Central memory CD8-positive, alpha-beta T cell (primary cell): Measurements from ENCODE around the gene DNLZ.
"Not testable (repeated sequence)": the region's sequence is repeated elsewhere in the genome, so short reads cannot be mapped to it uniquely, and the experiment has no call there.

Experiments used
- ATAC-seq: fragments of 150-1000 bp; cut with Tn5 transposase; replicated peaks from 2 replicates; pipeline ENCODE4 v1.10.0; 2022; ENCODE audit warnings: mild to moderate bottlenecking, moderate FRiP score, moderate number of reproducible peaks; ENCODE audit not compliant: poor library complexity, severe bottlenecking; ENCODE audit errors: extremely low read depth
- DNase-seq, 2 donors: peaks; one replicate each; pipeline ENCODE4 v3.0.0; 2021; ENCODE audit warnings: low spot score in 2 of 2
- H3K27ac Mint-ChIP-seq: one replicate; pipeline ENCODE4 v1.8.0; 2022; ENCODE audit warnings: low read depth, mild to moderate bottlenecking, moderate library complexity, mixed read lengths
- H3K27me3 Mint-ChIP-seq: one replicate; pipeline ENCODE4 v1.8.0; 2022; ENCODE audit warnings: mixed read lengths
- H3K36me3 Mint-ChIP-seq: one replicate; pipeline ENCODE4 v1.8.0; 2022; ENCODE audit warnings: mild to moderate bottlenecking, moderate library complexity, mixed read lengths; ENCODE audit not compliant: insufficient read depth
- H3K4me1 Mint-ChIP-seq: one replicate; pipeline ENCODE4 v1.8.0; 2022; ENCODE audit warnings: mixed read lengths
- H3K4me3 Mint-ChIP-seq: one replicate; pipeline ENCODE4 v1.8.0; 2022; ENCODE audit warnings: mild to moderate bottlenecking, moderate library complexity, mixed read lengths
- H3K9me3 Mint-ChIP-seq: one replicate; pipeline ENCODE4 v1.8.0; 2022; ENCODE audit warnings: mixed read lengths

The DNLZ gene

DNA sequence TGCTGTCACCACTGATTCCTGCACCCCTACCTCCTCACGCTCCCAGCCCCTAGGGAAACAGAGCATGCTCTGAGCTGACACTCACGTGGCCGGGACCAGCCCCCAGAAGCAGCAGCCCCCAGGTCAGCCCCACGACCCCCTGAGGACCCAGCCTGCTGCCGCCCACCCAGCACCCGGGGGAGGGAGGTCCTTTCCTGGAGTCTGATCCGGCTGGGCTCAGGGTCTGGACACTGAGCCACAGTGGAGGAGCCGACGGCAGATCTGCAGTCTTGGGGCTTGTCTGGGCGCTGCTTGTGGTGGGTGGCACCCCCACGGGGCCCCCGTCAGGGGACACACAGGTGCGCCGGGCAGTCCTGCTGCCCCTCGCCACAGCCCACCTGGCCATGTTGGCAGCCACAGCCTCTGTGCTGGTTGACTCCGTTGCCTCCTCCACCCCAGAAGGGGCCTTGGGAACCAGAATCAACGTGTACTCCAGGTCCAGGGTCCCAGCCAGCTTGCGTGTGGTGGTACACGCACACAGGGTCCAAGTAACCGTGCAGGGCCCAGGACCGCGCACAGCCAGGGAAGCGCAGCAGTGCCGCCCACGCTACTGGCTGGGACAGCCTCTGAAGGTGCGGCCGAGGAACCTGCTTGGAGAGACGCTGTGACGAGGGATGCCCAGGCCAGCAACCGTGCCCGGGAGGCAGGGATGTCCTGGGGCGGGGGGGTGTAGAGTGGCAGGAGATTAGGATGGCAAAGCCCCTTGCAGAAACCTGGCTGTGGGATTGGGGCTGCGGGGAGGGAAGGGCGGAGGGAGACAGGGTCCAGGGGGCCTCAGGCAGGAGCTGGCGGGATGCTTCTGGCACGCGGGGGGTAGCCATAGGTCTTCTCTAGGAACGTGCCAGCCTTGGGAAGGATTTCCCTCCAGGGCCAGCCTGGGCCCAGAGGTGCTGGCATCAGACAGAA is 3.5 kb downstream of the DNLZ start:
- H3K36me3 Mint-ChIP-seq = peaks cover 9% of the 10 kb centered on the region
- ATAC-seq (no peak), DNase-seq (no peak)
- no peaks in the 10 kb centered on the region for H3K9me3 Mint-ChIP-seq
- H3K4me1 Mint-ChIP-seq = peaks cover 5% of the 10 kb centered on the region
- no peak overlapping the region for H3K4me3 Mint-ChIP-seq
- no peaks in the 10 kb centered on the region for H3K27me3 Mint-ChIP-seq
- H3K27ac Mint-ChIP-seq = no peak overlapping the region

DNA sequence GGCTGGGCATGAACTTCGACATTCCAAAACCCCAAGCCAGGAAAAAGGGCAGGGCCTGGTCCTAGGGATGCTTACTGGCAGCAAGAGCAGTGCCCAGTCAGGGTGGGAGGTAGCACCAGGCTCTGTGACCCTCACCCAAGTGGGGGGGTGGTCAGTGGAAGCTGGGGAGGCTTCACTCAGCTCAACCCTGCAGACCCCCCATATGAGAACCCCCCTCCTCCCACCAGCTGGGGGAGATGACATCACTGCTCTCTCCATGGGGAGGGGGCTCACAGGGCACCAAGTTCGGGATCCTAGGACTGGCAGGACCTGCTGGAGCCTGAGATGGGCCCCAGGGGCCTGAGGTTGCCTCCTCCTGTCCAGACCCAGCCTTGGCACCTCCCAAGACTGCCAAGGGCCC is 4.7 kb downstream of the DNLZ start:
- Mint-ChIP-seq H3K4me1 (peaks cover 5% of the 10 kb centered on the region), H3K4me3 (no peak overlapping the region), H3K36me3 (peaks cover 7% of the 10 kb centered on the region), H3K27ac (no peak overlapping the region), H3K27me3 (no peaks in the 10 kb centered on the region), H3K9me3 (no peaks in the 10 kb centered on the region)
- DNase-seq = no peak
- no peak for ATAC-seq

DNA sequence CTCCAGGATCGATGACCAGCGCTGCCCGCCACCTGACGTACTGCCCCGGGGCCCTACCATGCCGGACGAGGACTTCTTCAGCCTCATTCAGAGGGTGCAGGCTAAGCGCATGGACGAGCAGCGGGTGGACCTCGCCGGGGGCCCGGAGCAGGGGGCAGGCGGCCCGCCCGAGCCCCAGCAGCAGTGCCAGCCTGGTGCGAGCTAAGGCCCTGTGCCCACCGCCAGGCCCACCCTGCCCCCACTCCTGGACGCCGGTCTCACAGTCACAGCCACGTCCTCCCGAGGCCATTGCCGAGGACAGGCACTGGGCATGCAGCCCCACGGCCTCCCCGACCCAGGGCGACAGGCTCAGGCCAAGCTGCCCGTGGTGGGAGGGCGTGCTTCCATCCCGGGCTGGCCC is 5.5 kb downstream of the DNLZ start:
- Mint-ChIP-seq H3K4me3 (no peak overlapping the region), H3K36me3 (peaks cover 7% of the 10 kb centered on the region), H3K9me3 (no peaks in the 10 kb centered on the region), H3K27ac (no peak overlapping the region), H3K4me1 (peaks cover 5% of the 10 kb centered on the region), H3K27me3 (no peaks in the 10 kb centered on the region)
- ATAC-seq (no peak), DNase-seq (no peak)

DNA sequence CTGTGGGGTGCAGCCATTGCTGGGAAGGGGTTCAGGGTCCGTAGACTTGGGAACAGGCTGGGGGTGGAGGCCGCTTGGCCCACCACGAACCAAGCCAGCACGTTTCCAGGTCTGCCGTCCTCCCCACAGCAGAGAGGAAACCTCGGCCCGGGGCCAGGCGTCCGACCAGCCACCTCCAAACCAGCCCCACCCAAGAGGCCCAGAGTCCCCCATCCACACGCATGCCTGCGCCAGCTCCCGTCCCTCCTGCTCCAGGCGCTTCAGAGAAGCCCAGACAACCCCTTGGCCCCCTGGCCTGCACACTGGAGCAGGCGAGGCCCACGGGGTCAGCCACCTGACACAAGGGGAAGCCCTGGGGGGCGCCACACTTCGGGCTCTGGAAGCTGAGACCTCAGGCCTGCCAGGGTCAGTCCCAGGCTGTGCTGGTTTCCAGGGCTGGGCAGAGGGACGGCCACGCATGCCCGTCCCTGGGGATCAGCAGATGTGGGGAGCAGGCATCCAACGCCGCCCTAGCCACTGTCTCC is 6.3 kb downstream of the DNLZ start:
- DNase-seq (no peak), ATAC-seq (no peak)
- H3K27ac Mint-ChIP-seq = no peak overlapping the region
- peaks cover under 1% of the 10 kb centered on the region for H3K4me1 Mint-ChIP-seq
- no peak overlapping the region for H3K4me3 Mint-ChIP-seq
- H3K27me3 Mint-ChIP-seq = no peaks in the 10 kb centered on the region
- peaks cover 3% of the 10 kb centered on the region for H3K36me3 Mint-ChIP-seq
- no peaks in the 10 kb centered on the region for H3K9me3 Mint-ChIP-seq

DNA sequence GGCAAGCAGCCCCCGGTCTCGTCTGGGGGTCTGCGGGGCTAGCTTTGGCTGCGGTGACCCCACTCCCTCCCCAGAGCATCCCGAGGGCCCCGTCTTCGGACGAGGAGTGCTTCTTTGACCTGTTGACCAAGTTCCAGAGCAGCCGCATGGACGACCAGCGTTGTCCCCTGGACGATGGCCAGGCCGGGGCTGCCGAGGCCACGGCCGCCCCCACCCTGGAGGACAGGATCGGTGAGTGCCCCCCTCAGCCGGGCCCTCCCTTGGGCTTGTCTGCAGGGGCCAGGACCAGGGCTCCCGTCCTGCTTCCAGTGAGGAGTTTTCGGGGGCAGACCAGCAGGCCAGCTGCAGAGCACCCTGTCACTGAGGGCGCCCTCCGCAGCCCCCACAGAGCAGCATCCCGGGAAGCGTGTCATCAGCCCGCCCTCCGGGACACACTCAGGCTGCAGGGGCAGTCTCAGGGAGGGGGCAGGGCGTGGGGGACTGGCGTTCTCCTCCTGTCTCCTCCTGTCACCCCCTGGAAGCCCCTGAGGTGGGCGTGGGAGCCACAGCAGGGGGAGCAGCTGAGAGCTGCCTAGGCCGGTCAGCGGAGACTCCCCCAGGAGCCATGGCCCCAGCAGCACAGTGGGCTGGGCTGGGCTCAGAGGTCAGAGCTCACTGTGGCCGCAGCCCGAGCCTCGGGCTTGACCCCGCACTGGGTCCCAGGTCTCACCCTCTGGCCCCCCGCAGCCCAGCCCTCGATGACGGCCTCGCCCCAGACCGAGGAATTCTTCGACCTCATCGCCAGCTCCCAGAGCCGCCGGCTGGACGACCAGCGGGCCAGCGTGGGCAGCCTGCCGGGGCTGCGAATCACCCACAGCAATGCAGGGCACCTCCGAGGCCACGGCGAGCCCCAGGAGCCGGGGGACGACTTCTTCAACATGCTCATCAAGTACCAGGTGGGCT is 7.7 kb downstream of the DNLZ start:
- Mint-ChIP-seq H3K9me3 (no peaks in the 10 kb centered on the region), H3K27me3 (no peaks in the 10 kb centered on the region), H3K27ac (no peak overlapping the region), H3K4me3 (no peak overlapping the region), H3K36me3 (peaks cover 3% of the 10 kb centered on the region), H3K4me1 (no peaks in the 10 kb centered on the region)
- ATAC-seq (no peak), DNase-seq (no peak)

DNA sequence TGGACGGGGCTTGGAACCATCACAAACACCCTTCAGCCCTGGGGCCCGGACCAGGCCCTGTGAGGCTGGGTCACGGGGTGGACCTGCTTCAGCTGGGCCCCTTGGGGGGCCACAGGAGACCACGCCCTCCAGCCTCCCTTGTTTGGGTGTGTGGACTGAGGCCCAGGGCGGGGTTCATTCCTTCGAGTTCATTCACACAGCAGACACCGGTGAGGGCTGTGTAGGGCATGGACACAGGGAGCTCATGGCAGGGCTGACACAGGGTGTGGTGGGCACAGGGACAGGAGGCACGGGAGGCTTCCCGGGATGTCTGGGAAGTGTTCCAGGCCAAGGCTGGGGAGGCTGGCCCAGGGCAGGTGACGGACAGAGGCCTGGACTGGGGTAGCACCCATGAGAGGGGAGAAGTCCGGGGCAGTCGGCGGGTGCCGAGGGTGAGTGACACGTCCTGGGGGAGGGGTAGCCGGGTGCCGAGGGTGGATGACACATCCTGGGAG is 8.9 kb downstream of the DNLZ start:
- H3K27me3 Mint-ChIP-seq = no peaks in the 10 kb centered on the region
- H3K27ac Mint-ChIP-seq = no peak overlapping the region
- no peaks in the 10 kb centered on the region for H3K4me1 Mint-ChIP-seq
- no peak overlapping the region for H3K4me3 Mint-ChIP-seq
- no peak for DNase-seq
- H3K36me3 Mint-ChIP-seq = peaks cover 1% of the 10 kb centered on the region
- ATAC-seq = no peak
- H3K9me3 Mint-ChIP-seq = no peaks in the 10 kb centered on the region

DNA sequence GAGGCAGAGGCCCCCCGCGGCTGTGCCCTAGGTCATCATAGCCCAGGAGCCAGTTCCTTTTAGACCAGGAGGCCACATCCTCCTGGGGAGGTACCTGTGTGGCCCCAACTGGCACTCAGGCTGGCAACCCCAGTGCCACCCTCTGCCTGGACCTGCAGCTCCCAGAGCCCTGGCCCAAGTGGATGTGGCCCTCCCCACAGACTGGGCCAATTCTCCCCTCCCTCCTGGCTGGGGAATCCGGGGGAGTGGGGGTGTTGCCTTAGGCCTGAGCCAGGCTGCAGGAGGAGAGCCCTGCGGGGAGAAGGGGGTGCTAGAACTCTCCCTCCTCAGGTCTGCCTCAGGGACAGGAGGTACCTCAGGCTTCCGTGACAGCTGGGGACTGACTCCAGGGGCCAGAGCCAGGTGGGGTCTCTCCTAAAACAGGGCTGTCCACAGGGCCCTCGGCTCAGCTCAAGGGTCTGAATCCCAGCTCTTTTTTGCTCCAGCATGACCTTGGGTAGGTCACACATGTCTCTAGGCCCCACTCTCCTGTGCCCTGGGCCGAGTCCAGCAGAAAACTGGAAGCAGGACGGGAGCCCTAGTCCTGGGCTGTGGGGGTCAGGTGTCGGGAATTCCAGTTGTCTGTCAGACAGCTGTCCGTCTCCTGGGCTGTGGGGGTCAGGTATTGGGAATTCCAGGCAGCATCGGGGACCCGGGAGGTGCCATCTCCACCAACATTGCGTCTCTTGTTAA is 9.6 kb downstream of the DNLZ start:
- Mint-ChIP-seq H3K27me3 (no peaks in the 10 kb centered on the region), H3K9me3 (no peaks in the 10 kb centered on the region), H3K36me3 (peaks cover 1% of the 10 kb centered on the region), H3K4me1 (no peaks in the 10 kb centered on the region), H3K4me3 (no peak overlapping the region), H3K27ac (no peak overlapping the region)
- ATAC-seq = no peak
- DNase-seq = no peak

DNA sequence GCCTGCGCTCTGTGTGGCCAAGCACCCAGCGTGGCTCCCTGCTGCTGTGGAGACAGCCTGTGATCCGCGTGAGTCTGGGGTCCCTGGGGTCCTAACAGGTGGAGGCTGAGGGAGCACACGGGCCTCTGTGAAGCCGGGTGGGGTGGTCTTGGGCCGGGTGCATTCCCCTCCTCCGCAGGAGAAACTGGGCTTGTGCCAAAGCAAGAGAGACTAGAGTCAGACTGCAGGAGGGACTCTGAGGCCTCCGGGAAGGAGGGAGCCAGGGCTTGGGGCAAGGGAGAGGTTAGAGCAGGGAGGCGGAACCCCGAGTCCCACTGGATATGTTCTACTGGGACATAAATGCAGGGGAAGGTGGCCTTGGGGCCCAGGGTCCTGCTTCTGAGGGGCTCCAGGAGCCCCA is 10.5 kb downstream of the DNLZ start:
- Mint-ChIP-seq H3K36me3 (peaks cover 1% of the 10 kb centered on the region), H3K27me3 (no peaks in the 10 kb centered on the region), H3K9me3 (no peaks in the 10 kb centered on the region), H3K4me3 (no peak overlapping the region), H3K4me1 (no peaks in the 10 kb centered on the region), H3K27ac (no peak overlapping the region)
- ATAC-seq (no peak), DNase-seq (no peak)

DNA sequence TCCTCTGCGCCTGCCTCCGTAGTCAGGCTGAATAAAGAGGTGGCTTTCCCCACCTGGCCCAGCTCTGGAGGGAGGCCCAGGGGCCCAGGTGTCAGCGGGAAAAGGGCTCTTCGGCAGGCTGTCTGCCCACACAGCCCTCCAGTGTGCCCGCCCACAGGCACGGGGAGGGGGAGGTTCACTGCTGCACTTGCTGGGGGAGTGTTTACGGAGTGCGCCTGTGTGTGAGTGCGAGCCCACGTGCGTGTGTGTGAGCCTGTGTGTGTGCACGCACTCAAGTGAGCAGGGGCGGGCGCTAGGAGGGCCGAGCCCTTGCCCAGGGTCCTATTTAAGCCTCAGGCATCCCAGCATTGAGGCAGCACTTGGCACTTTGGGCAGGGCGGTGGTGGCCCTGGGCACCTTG is 10.9 kb downstream of the DNLZ start:
- no peaks in the 10 kb centered on the region for H3K27me3 Mint-ChIP-seq
- ATAC-seq = no peak
- DNase-seq = no peak
- peaks cover 1% of the 10 kb centered on the region for H3K36me3 Mint-ChIP-seq
- no peak overlapping the region for H3K27ac Mint-ChIP-seq
- H3K4me1 Mint-ChIP-seq = no peaks in the 10 kb centered on the region
- H3K9me3 Mint-ChIP-seq = no peaks in the 10 kb centered on the region
- no peak overlapping the region for H3K4me3 Mint-ChIP-seq

DNA sequence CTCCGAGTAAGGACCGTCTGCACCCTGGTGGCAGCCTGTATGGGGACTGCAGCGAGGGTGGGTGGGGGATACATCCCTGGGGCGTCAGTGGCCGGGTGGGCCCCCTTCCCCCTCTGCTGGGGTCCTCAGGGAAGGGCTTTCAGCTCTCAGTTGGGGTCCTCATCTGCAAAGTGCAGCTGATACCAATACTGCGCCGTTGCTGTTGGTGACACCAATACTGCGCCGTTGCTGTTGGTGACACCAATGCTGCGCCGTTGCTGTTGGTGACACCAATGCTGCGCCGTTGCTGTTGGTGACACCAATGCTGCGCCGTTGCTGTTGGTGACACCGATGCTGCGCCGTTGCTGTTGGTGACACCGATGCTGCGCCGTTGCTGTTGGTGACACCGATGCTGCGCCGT is 11.7 kb downstream of the DNLZ start:
- H3K27me3 Mint-ChIP-seq, H3K36me3 Mint-ChIP-seq, DNase-seq, H3K9me3 Mint-ChIP-seq, H3K27ac Mint-ChIP-seq, ATAC-seq, H3K4me3 Mint-ChIP-seq, H3K4me1 Mint-ChIP-seq: not testable (repeated sequence)

DNA sequence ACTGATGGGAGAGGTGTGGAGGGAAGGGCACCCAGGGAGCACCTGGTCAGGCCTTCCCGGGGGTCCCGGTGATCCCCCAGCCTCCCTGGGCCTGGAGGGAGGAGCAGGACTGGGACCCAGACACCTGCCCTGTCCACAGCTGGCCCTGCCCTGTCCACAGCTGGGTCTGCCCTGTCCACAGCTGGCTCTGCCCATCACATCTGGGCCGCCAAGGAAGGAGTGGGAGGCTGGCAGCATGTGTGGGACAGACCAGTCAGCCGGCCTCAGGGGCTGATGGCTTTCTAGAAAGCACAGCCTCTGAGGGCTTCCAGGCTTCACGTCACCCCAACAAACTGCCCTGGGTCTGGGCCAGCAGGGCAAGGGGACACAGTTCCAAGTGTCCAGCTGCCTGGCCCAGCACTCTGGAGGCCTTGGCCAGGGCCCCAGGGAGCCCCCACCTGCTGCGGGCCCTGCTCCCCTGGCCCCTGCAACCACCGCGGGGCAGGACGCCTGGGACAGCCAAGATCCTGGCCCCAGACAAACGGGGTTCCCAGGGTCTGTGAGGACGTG is 12.2 kb downstream of the DNLZ start:
- no peak for ATAC-seq
- no peaks in the 10 kb centered on the region for H3K4me1 Mint-ChIP-seq
- DNase-seq = no peak
- H3K9me3 Mint-ChIP-seq = no peaks in the 10 kb centered on the region
- no peak overlapping the region for H3K27ac Mint-ChIP-seq
- H3K4me3 Mint-ChIP-seq = no peak overlapping the region
- H3K36me3 Mint-ChIP-seq = no peaks in the 10 kb centered on the region
- no peaks in the 10 kb centered on the region for H3K27me3 Mint-ChIP-seq

DNA sequence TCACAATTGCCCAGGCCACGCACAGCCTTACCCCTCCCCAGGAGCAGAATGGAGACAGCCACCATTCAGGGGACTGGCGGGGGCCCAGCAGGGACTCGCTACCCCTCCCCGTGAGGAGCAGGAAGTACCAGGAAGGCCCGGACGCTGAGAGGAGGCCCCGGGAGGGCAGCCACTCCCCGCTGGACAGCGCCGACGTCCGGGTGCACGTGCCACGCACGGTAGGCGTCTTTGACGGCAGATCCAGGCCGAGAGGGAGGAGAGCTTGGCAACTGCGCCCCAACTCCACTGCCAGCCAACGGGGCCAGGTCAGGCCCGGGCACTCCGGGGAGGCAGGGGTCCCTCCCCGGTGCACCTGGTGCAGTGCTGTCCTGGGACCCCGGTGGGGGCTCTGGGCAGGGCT is 14.0 kb downstream of the DNLZ start:
- Mint-ChIP-seq H3K27ac (no peak overlapping the region), H3K9me3 (no peaks in the 10 kb centered on the region), H3K4me1 (no peaks in the 10 kb centered on the region), H3K36me3 (no peaks in the 10 kb centered on the region), H3K4me3 (no peak overlapping the region), H3K27me3 (no peaks in the 10 kb centered on the region)
- ATAC-seq (no peak), DNase-seq (no peak)
